ENCODE data around the gene RACK1.
"Not testable (repeated sequence)": the region's sequence is repeated elsewhere in the genome, so short reads cannot be mapped to it uniquely, and the experiment has no call there.

The RACK1 gene

DNA sequence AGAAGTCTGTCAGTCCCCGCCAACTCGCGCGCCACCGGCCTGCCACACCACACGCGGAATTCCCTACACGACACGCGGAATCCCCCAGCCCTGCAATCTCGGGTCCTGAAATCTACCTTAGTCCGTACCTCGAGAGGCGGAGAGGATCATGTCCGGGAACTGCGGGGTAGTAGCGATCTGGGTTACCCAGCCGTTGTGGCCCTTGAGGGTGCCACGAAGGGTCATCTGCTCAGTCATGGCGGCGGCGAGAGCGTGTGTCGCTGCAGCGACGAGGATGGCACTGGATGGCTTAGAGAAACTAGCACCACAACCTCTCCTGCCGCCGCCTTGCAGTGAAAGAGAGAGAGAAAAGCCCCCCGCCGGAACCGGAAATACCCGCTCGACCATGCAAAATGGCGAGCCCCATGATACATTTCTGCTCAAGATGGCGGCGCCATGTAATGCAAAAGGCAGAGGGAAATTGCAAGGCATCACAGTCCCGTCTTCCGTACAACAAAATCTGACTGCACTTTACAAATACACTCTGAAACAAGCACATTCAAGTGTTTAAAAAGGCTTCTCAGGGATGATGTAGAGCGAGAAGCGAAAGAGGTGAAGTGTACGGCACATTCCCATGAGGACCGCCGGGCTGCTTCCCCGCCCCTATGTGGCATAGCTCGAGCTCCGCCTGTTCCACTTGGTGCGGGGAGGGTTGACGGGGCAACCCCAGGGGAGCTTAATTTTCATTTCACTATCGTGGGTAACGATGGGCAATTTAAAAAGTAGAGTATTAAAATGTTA, at the start of gene RACK1:
Gene RACK1 (minus strand): TSS at position 343 of the 780 bp plus-strand sequence. CDS start 106 bp downstream, at position 237.
- TF ChIP-seq, protein P1, sequence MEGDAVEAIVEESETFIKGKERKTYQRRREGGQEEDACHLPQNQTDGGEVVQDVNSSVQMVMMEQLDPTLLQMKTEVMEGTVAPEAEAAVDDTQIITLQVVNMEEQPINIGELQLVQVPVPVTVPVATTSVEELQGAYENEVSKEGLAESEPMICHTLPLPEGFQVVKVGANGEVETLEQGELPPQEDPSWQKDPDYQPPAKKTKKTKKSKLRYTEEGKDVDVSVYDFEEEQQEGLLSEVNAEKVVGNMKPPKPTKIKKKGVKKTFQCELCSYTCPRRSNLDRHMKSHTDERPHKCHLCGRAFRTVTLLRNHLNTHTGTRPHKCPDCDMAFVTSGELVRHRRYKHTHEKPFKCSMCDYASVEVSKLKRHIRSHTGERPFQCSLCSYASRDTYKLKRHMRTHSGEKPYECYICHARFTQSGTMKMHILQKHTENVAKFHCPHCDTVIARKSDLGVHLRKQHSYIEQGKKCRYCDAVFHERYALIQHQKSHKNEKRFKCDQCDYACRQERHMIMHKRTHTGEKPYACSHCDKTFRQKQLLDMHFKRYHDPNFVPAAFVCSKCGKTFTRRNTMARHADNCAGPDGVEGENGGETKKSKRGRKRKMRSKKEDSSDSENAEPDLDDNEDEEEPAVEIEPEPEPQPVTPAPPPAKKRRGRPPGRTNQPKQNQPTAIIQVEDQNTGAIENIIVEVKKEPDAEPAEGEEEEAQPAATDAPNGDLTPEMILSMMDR (conservative IDR thresholded peaks at IDR 0.05; ENCODE audit: low read depth, low read length), result no peak
- DNase-seq (ENCODE audit: low read depth), result no peak
- H3K4me3 ChIP-seq (ENCODE audit: low read length), result peak within 1 kb of the TSS; percentile 99

DNA sequence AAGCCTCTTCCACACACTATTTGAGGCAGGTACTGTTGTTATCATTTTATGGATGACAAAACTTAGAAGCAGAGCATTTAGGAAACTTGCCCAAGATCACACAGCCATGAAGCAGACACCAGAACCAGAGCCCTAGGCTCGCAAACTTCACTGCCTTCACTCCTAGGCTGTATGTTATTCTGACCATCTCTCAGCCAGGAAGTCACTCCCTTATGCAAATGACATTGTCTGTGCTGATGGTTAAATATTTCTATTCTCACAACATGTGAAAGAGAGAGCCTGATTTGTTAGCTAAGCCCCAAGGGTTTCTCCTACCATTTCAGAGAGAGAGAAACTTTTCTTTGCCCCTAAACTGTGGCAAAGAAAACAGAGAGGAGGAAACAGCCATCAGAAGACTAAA, 43.6 kb upstream of the RACK1 start:
- H3K4me3 ChIP-seq (ENCODE audit: low read length); DNase-seq (ENCODE audit: low read depth): not testable (repeated sequence)

DNA sequence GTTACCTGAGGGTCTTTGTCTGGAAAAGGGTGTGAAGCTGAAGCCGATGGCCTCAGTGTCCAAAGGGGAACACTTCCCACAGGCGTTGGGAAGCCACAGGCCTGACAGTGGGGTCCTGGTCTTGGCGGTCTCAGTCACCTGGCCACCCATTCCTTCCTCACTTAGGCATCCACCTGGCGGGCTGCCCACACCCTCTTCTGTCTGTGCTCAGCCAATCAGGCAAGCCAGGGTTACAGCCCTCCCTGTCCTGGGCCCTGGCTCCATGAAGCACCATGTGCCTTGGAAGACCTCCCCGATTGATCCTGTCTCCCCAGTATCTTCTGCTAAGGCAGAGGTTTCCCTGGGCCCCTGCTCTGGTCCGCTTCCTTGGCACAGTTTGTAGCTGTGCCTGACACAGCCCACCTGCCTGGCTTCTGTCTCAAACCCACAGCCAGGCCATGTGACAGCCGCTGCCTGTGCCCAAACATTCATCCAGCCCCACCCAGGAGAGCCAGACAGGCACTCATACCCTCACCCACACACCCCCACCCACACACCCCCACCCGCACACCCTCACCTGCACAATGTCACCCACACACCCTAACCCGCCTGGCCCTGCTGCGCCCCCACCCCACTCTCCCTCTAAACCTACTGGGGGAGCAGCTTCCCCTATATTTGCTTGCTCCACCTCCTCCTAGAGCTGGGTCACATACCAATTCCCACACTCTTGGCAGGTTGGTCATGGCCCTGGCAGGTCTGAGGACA, 42.4 kb upstream of the RACK1 start:
- H3K4me3 ChIP-seq (ENCODE audit: low read length); DNase-seq (ENCODE audit: low read depth): not testable (repeated sequence)

DNA sequence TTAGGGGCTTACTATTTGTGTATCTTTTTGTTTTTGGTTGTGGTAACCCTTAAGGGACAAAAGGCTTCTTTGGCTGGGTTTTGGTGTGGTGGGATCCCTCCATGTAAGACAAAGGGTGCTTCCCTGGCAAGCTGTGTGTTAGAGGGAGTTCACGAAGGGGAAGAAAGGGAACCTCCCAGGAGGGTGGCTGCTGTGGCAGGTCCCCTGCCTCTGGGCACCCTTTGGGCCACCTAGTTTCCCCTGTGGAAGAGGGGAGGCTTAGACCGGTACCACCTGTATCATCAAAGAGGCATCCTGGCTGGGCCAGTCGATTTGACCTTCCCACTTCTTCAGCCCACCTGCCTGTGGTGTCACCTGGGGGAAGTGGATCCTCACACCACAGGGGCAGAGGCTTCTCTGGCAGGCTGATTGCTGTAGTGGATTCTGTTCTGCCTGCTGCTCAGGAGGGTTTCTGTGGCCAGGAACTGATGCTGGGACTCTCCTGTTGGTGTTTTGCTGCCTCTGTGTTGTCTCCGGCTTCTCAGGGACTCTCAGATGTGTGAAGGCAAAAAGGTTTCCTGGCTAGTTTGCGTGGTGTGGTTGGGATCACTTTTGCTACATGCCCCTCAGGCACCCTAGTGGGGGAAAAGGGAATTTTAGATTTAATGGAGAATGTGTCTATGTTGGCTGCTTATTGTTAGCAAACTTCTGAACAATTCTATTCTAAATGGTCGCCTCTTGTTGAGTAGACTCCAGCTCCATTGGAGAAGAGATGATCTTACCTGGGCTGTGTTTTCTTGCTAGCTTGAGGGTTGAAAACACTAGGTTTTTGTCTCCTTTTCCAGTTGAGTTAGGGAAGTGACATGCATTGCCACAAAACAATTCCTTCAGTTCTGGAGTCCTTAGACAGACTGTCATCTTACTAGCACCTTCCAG, 40.4 kb upstream of the RACK1 start:
- TF ChIP-seq, protein P1 (conservative IDR thresholded peaks at IDR 0.05; ENCODE audit: low read depth, low read length), result peak; percentile 7

DNA sequence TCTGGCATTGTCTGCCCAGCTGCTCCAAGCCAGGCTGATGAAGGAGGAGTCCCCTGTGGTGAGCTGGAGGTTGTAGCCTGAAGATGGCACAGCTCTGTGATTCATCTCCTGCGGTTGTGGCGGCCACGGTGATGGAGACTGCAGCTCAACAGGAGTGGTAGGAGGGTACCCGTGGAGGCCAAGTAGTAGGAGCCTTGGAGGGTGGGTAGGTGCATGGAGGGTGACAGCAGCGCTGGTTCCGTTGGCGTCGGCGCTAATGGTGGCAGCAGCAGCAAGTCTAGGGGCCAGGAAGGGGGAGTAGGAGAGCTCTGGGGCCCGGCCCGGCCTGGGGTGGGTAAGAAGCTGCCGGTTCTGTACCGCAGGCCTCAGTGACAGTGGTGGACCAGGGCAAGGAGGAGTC, 39.6 kb upstream of the RACK1 start:
- no peak overlapping the region for H3K4me3 ChIP-seq (ENCODE audit: low read length)
- TF ChIP-seq, protein P1 (conservative IDR thresholded peaks at IDR 0.05; ENCODE audit: low read depth, low read length), result no peak
- no peak for DNase-seq (ENCODE audit: low read depth)

More for the DNA sequence above, 40.4 kb upstream of the RACK1 start:
- not testable (repeated sequence) for DNase-seq (ENCODE audit: low read depth); H3K4me3 ChIP-seq (ENCODE audit: low read length)

DNA sequence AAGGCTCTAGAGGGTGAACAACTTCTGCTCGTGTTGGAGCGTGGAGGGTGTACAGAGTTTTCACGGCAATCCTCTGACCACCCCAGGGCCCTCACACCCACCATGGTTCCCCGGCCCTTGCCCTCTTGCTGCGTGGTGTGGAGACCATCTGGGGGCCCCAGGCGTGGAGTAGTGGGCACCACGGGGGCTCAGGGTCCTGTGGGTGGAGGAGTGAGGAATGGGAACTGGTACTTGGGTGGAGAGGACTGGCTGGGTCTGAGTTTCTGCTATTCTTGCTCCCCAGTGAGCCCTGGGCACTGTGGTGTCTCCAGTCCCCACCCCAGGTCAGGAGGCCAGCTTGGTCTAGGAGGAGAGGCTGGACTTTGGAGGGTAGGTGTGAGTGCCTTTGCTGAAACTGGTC, 39.2 kb upstream of the RACK1 start:
- no peak for DNase-seq (ENCODE audit: low read depth)
- TF ChIP-seq, protein P1 (conservative IDR thresholded peaks at IDR 0.05; ENCODE audit: low read depth, low read length), result no peak
- H3K4me3 ChIP-seq (ENCODE audit: low read length), result no peak overlapping the region

DNA sequence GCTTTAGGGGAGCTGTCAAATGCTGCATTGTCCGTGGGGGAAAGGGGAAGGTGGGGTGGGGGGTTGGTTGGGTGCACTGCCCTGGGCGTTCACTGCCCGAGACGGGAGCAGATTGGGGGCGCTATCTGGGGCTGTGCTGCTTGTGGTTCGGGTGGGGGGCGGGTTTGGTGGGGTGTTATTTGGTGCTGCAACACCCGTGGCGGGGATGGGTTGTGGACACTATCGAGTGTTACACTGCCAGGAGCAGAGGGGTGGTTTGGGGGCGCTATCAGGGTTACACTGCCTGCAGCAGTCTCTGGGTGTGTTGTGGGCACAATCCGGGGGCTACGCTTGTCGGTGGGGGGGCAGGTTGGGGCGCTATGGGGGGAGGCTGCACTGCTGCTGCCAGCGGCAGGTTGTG, 38.7 kb upstream of the RACK1 start:
- H3K4me3 ChIP-seq (ENCODE audit: low read length); DNase-seq (ENCODE audit: low read depth): not testable (repeated sequence)

DNA sequence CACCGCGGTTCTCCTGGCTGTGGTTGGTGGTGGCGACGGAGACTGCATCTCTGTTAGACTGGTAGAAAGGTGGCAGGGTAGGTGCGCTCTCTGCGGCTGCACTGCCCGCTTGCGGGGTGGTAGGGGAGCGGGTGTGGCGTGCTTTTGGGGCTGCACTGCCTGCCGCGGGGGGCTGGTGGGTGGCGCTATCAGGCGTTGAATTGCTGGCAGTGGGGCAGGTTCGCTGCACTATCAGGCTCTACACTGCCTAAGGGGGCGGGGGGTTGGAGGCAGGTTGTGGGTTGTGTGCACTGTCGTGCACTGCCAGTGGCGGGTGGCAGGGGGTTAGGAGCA, 38.2 kb upstream of the RACK1 start:
- DNase-seq (ENCODE audit: low read depth), result no peak
- no peak overlapping the region for H3K4me3 ChIP-seq (ENCODE audit: low read length)
- TF ChIP-seq, protein P1 (conservative IDR thresholded peaks at IDR 0.05; ENCODE audit: low read depth, low read length), result no peak
